Mesenchymal stem cell (in vitro differentiated cells and primary cell): ENCODE data around the gene CTBP2.

Source experiments
- DNase-seq: peaks from one replicate; pipeline ENCODE4 v3.0.0-alpha.2; 2013
- H2AFZ ChIP-seq: one replicate; pipeline ENCODE4 v1.6.1; 2013; ENCODE audit warnings: low read depth, mild to moderate bottlenecking, control low read depth, inconsistent platforms, low read length, moderate library complexity
- H2AK5ac ChIP-seq: 2 replicates; pipeline ENCODE4 v1.6.1; 2013; ENCODE audit warnings: low read length, moderate library complexity, mild to moderate bottlenecking, inconsistent platforms; ENCODE audit not compliant: severe bottlenecking
- H2BK120ac ChIP-seq: one replicate; pipeline ENCODE4 v1.6.1; 2013; ENCODE audit warnings: low read depth, mild to moderate bottlenecking, inconsistent platforms, low read length, moderate library complexity
- H2BK12ac ChIP-seq, 2 experiments: one replicate each; pipeline ENCODE4 v1.6.1; 2013; ENCODE audit warnings: inconsistent platforms in 2 of 2, low read length in 2 of 2, mild to moderate bottlenecking in 2 of 2, moderate library complexity in 2 of 2, control low read depth in 1 of 2
- H2BK15ac ChIP-seq: one replicate; pipeline ENCODE4 v1.6.1; 2013; ENCODE audit warnings: mild to moderate bottlenecking, low read depth, inconsistent platforms; ENCODE audit not compliant: poor library complexity, severe bottlenecking
- H2BK5ac ChIP-seq: 2 replicates; pipeline ENCODE4 v1.6.1; 2013; ENCODE audit warnings: low read depth, mild to moderate bottlenecking, low read length, control low read depth, inconsistent platforms; ENCODE audit not compliant: poor library complexity, severe bottlenecking
- H3K14ac ChIP-seq, 2 experiments: one replicate each; pipeline ENCODE4 v1.6.1; 2013; ENCODE audit warnings: inconsistent platforms in 2 of 2, low read length in 2 of 2, control low read depth in 1 of 2, mild to moderate bottlenecking in 1 of 2, moderate library complexity in 1 of 2
- H3K18ac ChIP-seq, 2 experiments: one replicate each; pipeline ENCODE4 v1.6.1; 2013; ENCODE audit warnings: inconsistent platforms in 2 of 2, low read length in 2 of 2, control low read depth in 1 of 2, low read depth in 1 of 2, mild to moderate bottlenecking in 1 of 2
- H3K23ac ChIP-seq, 2 experiments: one replicate each; pipeline ENCODE4 v1.6.1; 2013; ENCODE audit warnings: inconsistent platforms in 2 of 2, low read length in 2 of 2, mild to moderate bottlenecking in 2 of 2, moderate library complexity in 2 of 2, control low read depth in 1 of 2
- H3K27ac ChIP-seq: 2 replicates; pipeline ENCODE4 v1.5.1; 2013; ENCODE audit warnings: mild to moderate bottlenecking, moderate library complexity, low read length, control low read depth, inconsistent platforms; ENCODE audit not compliant: poor library complexity, severe bottlenecking
- H3K27me3 ChIP-seq, 2 experiments: 2 replicates each; pipeline versions ENCODE4 v1.6.1 to v1.7.0; 2013; ENCODE audit warnings: low read length in 2 of 2, mild to moderate bottlenecking in 2 of 2, moderate library complexity in 2 of 2, control low read depth in 1 of 2, inconsistent platforms in 1 of 2; ENCODE audit not compliant: control insufficient read depth in 1 of 2, insufficient read depth in 1 of 2
- H3K36me3 ChIP-seq, 2 experiments: 2 replicates each; pipeline versions ENCODE4 v1.6.1 to v1.7.0; 2013; ENCODE audit warnings: low read length in 2 of 2, control low read depth in 1 of 2, inconsistent platforms in 1 of 2, low read depth in 1 of 2, mild to moderate bottlenecking in 1 of 2; ENCODE audit not compliant: insufficient read depth in 2 of 2, control insufficient read depth in 1 of 2
- H3K4ac ChIP-seq, 2 experiments: one replicate each; pipeline ENCODE4 v1.6.1; 2013; ENCODE audit warnings: inconsistent platforms in 2 of 2, low read length in 2 of 2, mild to moderate bottlenecking in 2 of 2, moderate library complexity in 2 of 2, control low read depth in 1 of 2, low read depth in 1 of 2
- H3K4me1 ChIP-seq: 2 replicates; pipeline ENCODE4 v1.6.1; 2013; ENCODE audit warnings: low read depth, low read length, control low read depth; ENCODE audit not compliant: control insufficient read depth, insufficient read depth
- H3K4me2 ChIP-seq: 2 replicates; pipeline ENCODE4 v1.6.1; 2013; ENCODE audit warnings: low read length, mild to moderate bottlenecking, inconsistent platforms; ENCODE audit not compliant: poor library complexity, severe bottlenecking
- H3K4me3 ChIP-seq, 2 experiments: 2 replicates each; pipeline versions ENCODE4 v1.5.1 to v1.7.0; 2013; ENCODE audit warnings: low read length in 2 of 2, mild to moderate bottlenecking in 2 of 2, control low read depth in 1 of 2, low read depth in 1 of 2; ENCODE audit not compliant: insufficient read depth in 1 of 2
- H3K79me1 ChIP-seq: replicated peaks from 2 replicates; pipeline ENCODE4 v1.6.1; 2013; ENCODE audit warnings: mild to moderate bottlenecking, control low read depth, low read length, inconsistent platforms; ENCODE audit not compliant: poor library complexity, severe bottlenecking
- H3K9ac ChIP-seq: 2 replicates; pipeline ENCODE4 v1.7.0; 2013; ENCODE audit warnings: mild to moderate bottlenecking, low read length, moderate library complexity
- H3K9me3 ChIP-seq: 2 replicates; pipeline ENCODE4 v1.7.0; 2013; ENCODE audit warnings: mild to moderate bottlenecking, low read length; ENCODE audit not compliant: control insufficient read depth
- H4K8ac ChIP-seq: one replicate; pipeline ENCODE4 v1.6.1; 2013; ENCODE audit warnings: inconsistent platforms, mild to moderate bottlenecking, low read length, moderate library complexity
- H4K91ac ChIP-seq: one replicate; pipeline ENCODE4 v1.6.1; 2013; ENCODE audit warnings: mild to moderate bottlenecking, low read length, inconsistent platforms
- WGBS: methylation state at CpG from one replicate; pipeline ENCODE4 v1.1.7; 2013; ENCODE audit warnings: mixed read lengths; 5-methylcytosine and 5-hydroxymethylcytosine counted together

Gene CTBP2

DNA sequence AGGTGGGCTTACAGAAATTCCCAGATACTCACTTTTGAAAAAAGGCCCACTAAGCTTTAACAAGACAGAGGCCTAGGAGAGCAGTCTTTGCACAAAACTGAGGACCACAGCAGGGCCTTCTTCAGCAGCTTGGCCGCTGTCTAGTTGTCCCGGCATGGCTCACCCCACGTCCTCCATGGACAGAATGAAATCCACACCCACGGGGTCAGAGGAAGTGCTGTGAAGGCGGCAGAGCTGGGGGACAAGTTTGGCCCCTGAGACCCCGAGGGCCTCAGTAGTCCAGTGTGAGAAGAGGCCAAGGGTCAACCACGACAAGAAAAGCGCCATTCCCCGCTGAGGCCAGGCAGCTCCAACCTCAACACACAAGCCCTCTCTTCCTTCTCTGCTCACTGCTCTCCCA lies 139.5 kb downstream of the CTBP2 start:
- over 99% methylated on average over 9 of the region's 9 CpGs for WGBS
- Histone ChIP-seq H3K4me1 (peaks cover 39% of the 10 kb centered on the region), H3K14ac (no peak overlapping the region), H3K79me1 (peaks cover 69% of the 10 kb centered on the region), H3K27ac (no peak overlapping the region), H3K4ac (no peak overlapping the region), H2BK120ac (no peak overlapping the region), H2AK5ac (no peak overlapping the region), H4K8ac (no peak overlapping the region), H3K18ac (no peak overlapping the region), H2BK15ac (no peak overlapping the region), H3K4me2 (no peak overlapping the region), H3K36me3 (peaks cover 19 to 56% of the 10 kb centered on the region in 2 experiments), H3K9ac (no peak overlapping the region), H2AFZ (no peak overlapping the region), H3K9me3 (no peaks in the 10 kb centered on the region), H3K23ac (peak overlapping the region in 1 of 2 experiments; percentile 24), H2BK5ac (no peak overlapping the region), H2BK12ac (no peak overlapping the region), H4K91ac (no peak overlapping the region), H3K4me3 (no peak overlapping the region), H3K27me3 (no peaks in the 10 kb centered on the region)
- no peak for DNase-seq

DNA sequence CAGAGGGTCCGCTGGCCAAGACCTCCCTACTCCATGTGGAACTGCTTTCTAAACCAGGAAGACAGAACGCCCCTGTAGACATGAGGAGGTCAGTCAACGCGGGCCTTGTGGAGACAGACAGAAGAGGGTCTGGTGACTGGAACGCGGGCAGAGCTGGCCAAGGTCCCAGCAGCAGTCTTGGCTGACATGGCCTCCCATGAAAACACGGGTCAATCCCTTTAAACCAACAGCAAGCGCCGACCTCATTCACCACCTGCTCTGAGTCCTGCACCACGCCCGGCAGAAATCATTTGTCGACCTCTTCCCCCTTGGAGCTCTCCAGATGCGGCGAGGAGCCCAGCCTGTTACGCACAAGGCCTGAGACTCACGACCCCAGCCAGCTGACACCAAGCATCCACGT lies 140.0 kb downstream of the CTBP2 start:
- H2BK120ac ChIP-seq: no peak overlapping the region
- H4K8ac ChIP-seq: no peak overlapping the region
- no peak overlapping the region for H3K4me2 ChIP-seq
- no peak overlapping the region for H2AK5ac ChIP-seq
- H3K4ac ChIP-seq: no peak overlapping the region
- no peak overlapping the region for H3K14ac ChIP-seq
- no peak overlapping the region for H2BK5ac ChIP-seq
- H3K27me3 ChIP-seq: no peaks in the 10 kb centered on the region
- H3K79me1 ChIP-seq: peaks cover 69% of the 10 kb centered on the region
- H2BK15ac ChIP-seq: no peak overlapping the region
- peaks cover 38% of the 10 kb centered on the region for H3K4me1 ChIP-seq
- WGBS: 98% methylated on average over 17 of the region's 17 CpGs
- H3K4me3 ChIP-seq: no peak overlapping the region
- no peak overlapping the region for H2AFZ ChIP-seq
- no peak for DNase-seq
- no peak overlapping the region for H3K9ac ChIP-seq
- no peaks in the 10 kb centered on the region for H3K9me3 ChIP-seq
- H3K18ac ChIP-seq: no peak overlapping the region
- H4K91ac ChIP-seq: no peak overlapping the region
- no peak overlapping the region for H2BK12ac ChIP-seq
- peaks cover 14 to 56% of the 10 kb centered on the region in 2 experiments for H3K36me3 ChIP-seq
- H3K23ac ChIP-seq: no peak overlapping the region
- no peak overlapping the region for H3K27ac ChIP-seq

GRCh38 chr10:125018576-125019143 lies 141.7 kb downstream of the CTBP2 start:
- DNase-seq: no peak
- over 99% methylated on average over 9 of the region's 9 CpGs for WGBS

GRCh38 chr10:125017547-125018298 lies 142.6 kb downstream of the CTBP2 start:
- 91% methylated on average over 10 of the region's 12 CpGs for WGBS
- H3K14ac ChIP-seq: peak overlapping the region in 1 of 2 experiments; percentile 64
- no peak overlapping the region for H2BK120ac ChIP-seq
- no peak overlapping the region for H2BK12ac ChIP-seq
- H3K4me3 ChIP-seq: no peak overlapping the region
- no peak for DNase-seq
- no peak overlapping the region for H2AFZ ChIP-seq
- peak overlapping the region; percentile 38 for H4K8ac ChIP-seq
- no peaks in the 10 kb centered on the region for H3K9me3 ChIP-seq
- peaks cover 24 to 66% of the 10 kb centered on the region in 2 experiments for H3K36me3 ChIP-seq
- peaks cover 74% of the 10 kb centered on the region for H3K79me1 ChIP-seq
- no peak overlapping the region for H2BK5ac ChIP-seq
- H2AK5ac ChIP-seq: no peak overlapping the region
- no peak overlapping the region for H3K27ac ChIP-seq
- peak overlapping the region; percentile 67 for H3K9ac ChIP-seq
- no peak overlapping the region for H3K4ac ChIP-seq
- H3K27me3 ChIP-seq: no peaks in the 10 kb centered on the region
- no peak overlapping the region for H3K23ac ChIP-seq
- H3K4me2 ChIP-seq: no peak overlapping the region
- no peak overlapping the region for H3K18ac ChIP-seq
- H4K91ac ChIP-seq: no peak overlapping the region
- peak overlapping the region; percentile 9 for H2BK15ac ChIP-seq
- peaks cover 36% of the 10 kb centered on the region for H3K4me1 ChIP-seq

More at GRCh38 chr10:125018576-125019143, 141.7 kb downstream of the CTBP2 start:
- no peak overlapping the region for H4K8ac ChIP-seq
- H3K23ac ChIP-seq: no peak overlapping the region
- H2BK15ac ChIP-seq: no peak overlapping the region
- H3K4ac ChIP-seq: no peak overlapping the region
- H2BK5ac ChIP-seq: no peak overlapping the region
- H4K91ac ChIP-seq: no peak overlapping the region
- no peak overlapping the region for H3K4me2 ChIP-seq
- H3K36me3 ChIP-seq: peaks cover 17 to 66% of the 10 kb centered on the region in 2 experiments
- no peak overlapping the region for H3K18ac ChIP-seq
- H2AFZ ChIP-seq: no peak overlapping the region
- peaks cover 73% of the 10 kb centered on the region for H3K79me1 ChIP-seq
- H3K27me3 ChIP-seq: no peaks in the 10 kb centered on the region
- no peak overlapping the region for H2BK120ac ChIP-seq
- no peak overlapping the region for H3K14ac ChIP-seq
- no peak overlapping the region for H2BK12ac ChIP-seq
- H2AK5ac ChIP-seq: no peak overlapping the region
- H3K4me1 ChIP-seq: peaks cover 36% of the 10 kb centered on the region
- H3K9me3 ChIP-seq: no peaks in the 10 kb centered on the region
- no peak overlapping the region for H3K27ac ChIP-seq
- H3K4me3 ChIP-seq: no peak overlapping the region
- H3K9ac ChIP-seq: no peak overlapping the region
